Right renal pelvis (tissue), 4 donors: ENCODE data around the gene GPR3. TPM values are rescaled to one million over a fixed set of nuclear protein-coding genes. Genes with fewer than 3 reads are reported as not detected.
A peak's percentile ranks its signal among the peaks of the same experiment; 100 is the strongest.

Experiments used
- DNase-seq, 4 donors: peaks; one replicate each; pipeline ENCODE4 v3.0.0-alpha.2; 2013; ENCODE audit warnings: low read depth in 4 of 4, low spot score in 3 of 4, missing footprints in 1 of 4
- polyA plus RNA-seq, 4 donors: library from polyadenylated mRNA; unstranded; fragments of 120-200 nt; gene quantifications; one replicate each; pipeline ENCODE4 v1.2.1, GENCODE V29; 2013; ENCODE audit not compliant: insufficient read length in 4 of 4

GPR3 gene
- polyA plus RNA-seq, 4 donors, result 0.91 to 1.0 (median 1.0) TPM

GRCh38 chr1:27358038-27358927 lies 34.1 kb upstream of the GPR3 start:
- DNase-seq, result no peak

- DNase-seq, result no peak
Observed at GRCh38 chr1:27358928-27359313, 33.5 kb upstream of the GPR3 start.

- DNase-seq, result no peak
Observed at GRCh38 chr1:27359822-27360158, 32.6 kb upstream of the GPR3 start.

- DNase-seq, result no peak
Observed at GRCh38 chr1:27360159-27361043, 32.0 kb upstream of the GPR3 start.

- DNase-seq, result no peak
Observed at GRCh38 chr1:27361044-27361402, 31.4 kb upstream of the GPR3 start.

GRCh38 chr1:27361553-27361952 lies 30.9 kb upstream of the GPR3 start:
- no peak for DNase-seq

GRCh38 chr1:27363766-27364695 lies 28.4 kb upstream of the GPR3 start:
- DNase-seq, result no peak

GRCh38 chr1:27364696-27365371 lies 27.6 kb upstream of the GPR3 start:
- DNase-seq, result no peak

GRCh38 chr1:27365372-27366112 lies 26.9 kb upstream of the GPR3 start:
- DNase-seq, result peak in 2 of 4 donors; percentile 79 to 83

GRCh38 chr1:27366113-27366410 lies 26.4 kb upstream of the GPR3 start:
- peak in 1 of 4 donors; percentile 45 for DNase-seq

GRCh38 chr1:27366411-27367159 lies 25.8 kb upstream of the GPR3 start, which contains the start of gene MAP3K6:
MAP3K6 (minus strand) TSS chr1:27366961; CDS start chr1:27366597, 364 bp downstream.
- DNase-seq, result no peak

GRCh38 chr1:27367160-27367650 lies 25.2 kb upstream of the GPR3 start:
- DNase-seq, result no peak

GRCh38 chr1:27368869-27369582 lies 23.4 kb upstream of the GPR3 start:
- DNase-seq, result no peak

- DNase-seq, result no peak
Observed at GRCh38 chr1:27372022-27372807, 20.2 kb upstream of the GPR3 start.

- no peak for DNase-seq
Observed at GRCh38 chr1:27372808-27373690, 19.4 kb upstream of the GPR3 start.
